HG02588 (cell line): ENCODE results near the gene VARS2.
"Not testable (repeated sequence)": the region's sequence is repeated elsewhere in the genome, so short reads cannot be mapped to it uniquely, and the experiment has no call there.

Experiments used
- ATAC-seq: cut with Tn5 transposase; IDR thresholded peaks from one replicate; pipeline ENCODE4 v1.9.1; 2021; ENCODE audit warnings: mild to moderate bottlenecking, moderate library complexity; ENCODE audit not compliant: unreplicated experiment

The VARS2 gene

DNA sequence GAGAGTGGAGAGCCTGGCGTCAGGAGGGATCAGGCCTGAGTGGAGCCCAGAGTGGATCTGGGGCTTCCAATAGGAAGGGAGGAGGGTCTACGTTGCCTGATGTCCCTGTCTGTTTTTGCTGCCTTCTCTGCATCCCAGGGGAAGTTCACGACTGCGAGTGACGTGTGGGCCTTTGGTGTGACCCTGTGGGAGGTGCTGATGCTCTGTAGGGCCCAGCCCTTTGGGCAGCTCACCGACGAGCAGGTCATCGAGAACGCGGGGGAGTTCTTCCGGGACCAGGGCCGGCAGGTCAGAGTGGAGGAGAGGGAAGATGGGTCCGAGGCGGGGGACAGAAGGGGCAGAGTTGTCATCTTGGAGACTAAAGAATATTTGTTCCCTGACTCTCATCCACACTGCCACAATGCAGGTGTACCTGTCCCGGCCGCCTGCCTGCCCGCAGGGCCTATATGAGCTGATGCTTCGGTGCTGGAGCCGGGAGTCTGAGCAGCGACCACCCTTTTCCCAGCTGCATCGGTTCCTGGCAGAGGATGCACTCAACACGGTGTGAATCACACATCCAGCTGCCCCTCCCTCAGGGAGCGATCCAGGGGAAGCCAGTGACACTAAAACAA is 15.2 kb upstream of the VARS2 start:
- no peak for ATAC-seq

DNA sequence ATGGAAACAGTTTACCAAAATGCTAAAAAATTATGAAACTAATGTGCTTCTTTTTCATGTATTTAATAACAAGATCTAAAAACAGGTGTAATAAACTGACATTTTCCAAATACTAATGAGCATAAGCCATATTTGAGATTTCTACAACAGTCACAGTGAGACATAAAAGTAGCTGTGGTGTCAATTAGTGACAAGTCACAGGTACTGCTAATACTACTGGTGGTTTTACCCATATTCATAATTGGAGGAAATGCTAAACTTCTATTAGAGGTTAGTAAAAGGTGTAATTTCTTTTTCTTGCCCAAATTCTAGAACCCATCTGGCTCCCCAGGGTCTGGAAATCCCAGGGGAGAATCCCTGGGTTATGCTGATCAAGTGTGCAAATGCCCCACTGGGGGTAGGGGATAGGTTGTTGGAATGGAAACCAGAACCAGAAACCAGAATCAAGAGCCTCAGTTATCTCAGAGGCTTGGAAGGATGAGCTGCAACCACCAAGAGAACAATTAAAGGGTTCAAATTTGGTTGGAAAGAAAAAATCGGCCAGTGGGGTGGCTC is 13.1 kb upstream of the VARS2 start:
- ATAC-seq = no peak

DNA sequence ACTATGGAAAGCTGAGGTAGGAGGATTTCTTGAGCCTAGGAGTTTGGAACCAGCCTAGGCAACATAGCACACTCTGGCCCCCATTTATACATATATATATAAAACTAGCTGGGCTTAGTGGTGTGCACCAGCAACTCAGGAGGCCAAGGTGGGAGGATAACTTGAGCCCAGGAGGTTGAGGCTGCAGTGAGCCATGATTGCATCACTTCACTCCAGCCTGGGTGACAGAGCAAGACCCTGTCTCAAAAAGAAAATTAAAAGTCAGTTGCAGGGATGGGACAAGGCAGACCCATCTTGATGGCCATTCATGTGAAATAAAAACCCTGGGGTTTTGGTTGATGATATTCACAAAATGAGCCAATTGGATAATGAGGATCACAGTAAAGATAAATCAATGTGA is 12.6 kb upstream of the VARS2 start:
- no peak for ATAC-seq

DNA sequence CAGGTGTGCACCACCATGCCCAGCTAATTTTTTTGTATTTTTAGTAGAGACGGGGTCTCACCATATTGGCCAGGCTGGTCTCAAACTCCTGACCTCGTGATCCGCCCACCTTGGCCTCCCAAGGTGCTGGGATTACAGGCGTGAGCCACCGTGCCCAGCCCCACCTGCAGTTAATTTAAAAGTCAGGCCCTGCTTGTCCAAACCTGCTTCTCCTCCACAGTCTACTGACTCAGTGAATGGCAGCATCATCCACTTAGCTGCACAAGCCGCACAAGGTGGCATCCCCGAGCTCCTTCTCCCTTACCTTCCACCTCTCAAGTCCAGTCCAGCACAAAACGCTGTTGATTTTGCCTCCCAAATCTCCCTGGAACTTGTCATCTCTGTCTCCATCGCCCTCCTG is 11.8 kb upstream of the VARS2 start:
- not testable (repeated sequence) for ATAC-seq

DNA sequence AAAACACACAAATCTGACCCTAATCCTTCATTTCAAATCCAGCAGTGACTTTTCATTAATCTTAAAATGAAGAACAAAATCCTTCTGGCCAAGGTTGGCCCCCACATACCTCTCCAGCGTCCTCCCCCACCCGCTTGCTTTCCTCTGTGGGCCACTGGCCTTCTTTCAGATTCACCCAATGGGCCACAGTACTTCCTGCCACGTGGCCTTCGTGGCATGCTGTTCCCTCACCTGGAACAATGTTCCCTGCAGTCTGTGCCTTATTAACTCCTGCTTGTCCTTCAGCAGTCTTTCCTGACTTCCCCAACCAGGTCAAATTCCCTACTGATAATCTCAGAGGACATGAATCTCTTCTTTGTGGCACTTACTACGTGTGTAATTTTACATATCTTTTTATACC is 11.3 kb upstream of the VARS2 start:
- ATAC-seq = no peak

DNA sequence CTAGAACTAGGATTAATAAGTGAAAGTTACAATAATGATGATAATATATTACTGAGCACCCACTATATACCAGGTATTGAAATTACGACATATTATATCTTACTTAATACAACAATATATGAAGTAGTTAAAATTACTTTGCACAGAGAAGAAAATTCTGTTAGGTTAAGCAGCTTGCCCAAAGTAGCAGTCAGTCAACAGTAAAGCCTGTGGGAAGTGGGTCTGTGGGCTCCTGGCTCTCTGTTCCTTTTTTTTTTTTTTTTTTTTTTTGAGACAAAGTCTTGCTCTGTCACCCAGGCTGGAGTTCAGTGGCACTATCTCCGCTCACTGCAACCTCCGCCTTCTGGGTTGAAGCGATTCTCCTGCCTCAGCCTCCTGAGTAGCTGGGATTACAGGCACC is 10.8 kb upstream of the VARS2 start:
- no peak for ATAC-seq

DNA sequence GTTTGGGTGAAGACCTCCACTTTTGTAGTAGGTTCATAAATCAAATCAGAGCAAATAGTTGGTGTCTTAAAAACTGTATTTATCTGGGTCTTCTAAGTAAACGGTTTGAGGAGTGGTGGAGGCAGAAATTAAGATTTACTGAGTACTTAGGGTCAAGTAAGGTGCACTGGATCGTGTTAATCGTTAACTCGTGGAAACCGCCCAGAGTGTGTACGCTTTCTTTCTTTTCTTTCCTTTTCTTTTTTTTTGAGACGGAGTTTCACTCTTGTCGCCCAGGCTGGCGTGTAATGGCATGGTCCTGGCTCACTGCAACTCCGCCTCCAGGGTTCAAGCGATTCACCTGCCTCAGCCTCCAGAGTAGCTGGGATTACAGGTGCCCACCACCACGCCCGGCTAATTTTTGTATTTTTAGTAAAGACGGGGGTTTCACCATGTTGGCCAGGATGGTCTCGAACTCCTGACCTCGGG is 6.7 kb upstream of the VARS2 start:
- ATAC-seq = not testable (repeated sequence)

DNA sequence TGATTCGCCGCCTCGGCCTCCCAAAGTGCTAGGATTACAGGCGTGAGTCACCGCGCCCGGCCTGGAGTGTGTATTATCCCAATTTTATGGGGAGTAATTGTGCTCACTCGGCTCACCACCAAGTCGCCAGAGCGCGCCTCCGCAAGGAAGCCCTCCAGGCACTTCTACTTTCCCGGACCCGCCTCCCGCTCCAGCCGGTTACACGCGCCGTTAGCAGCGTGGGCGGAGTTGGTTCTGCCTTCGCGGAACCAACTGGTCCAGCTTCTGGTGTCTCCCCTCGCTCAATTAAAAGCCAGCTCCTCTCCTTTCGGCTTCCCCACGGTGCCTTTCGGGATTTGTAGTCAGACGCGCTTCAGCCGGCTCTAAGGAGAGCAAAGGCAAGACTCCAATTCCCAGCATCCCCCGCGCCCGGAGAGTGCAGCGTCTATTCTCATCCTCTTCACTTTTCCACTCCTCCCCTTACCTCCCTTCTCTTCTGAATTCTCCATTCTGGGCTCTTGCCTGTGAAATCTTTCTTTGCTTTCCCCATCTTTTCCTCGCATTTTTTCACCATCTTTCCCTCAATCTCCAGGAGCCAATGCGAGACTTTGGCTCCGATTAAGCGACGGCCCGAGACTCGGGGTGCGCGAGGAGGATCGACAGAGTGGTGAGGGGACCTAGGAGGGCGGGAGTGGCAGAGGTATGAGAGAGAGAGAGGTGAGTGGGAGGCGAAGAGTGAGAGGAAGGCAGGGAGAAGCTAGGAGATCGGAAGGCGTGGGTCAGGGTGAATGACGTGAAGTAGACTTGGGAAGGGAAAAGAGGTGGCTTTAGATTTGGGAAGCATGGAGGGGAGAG is 6.1 kb upstream of the VARS2 start, which contains the start of gene GTF2H4:
Gene GTF2H4 (plus strand): TSS at position 450 of the 834 bp plus-strand sequence.
- ATAC-seq = peak; percentile 94

DNA sequence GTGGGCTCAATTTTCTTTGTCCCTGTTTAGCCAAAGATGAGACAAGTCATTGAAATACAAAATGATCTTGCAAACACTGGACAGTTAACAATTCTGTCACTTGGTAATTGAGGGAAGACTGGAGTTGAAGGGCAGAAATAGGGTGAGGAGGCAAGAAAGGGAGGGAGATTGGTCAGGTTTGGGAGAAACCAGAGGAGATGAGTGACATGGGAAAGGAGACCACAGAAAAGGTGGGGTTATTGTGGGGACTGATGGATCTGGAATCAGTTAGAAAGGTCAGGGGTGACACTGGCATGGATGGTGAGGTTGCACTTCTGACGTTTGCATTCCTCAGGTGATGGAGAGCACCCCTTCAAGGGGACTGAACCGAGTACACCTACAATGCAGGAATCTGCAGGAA is 5.3 kb upstream of the VARS2 start:
- no peak for ATAC-seq

DNA sequence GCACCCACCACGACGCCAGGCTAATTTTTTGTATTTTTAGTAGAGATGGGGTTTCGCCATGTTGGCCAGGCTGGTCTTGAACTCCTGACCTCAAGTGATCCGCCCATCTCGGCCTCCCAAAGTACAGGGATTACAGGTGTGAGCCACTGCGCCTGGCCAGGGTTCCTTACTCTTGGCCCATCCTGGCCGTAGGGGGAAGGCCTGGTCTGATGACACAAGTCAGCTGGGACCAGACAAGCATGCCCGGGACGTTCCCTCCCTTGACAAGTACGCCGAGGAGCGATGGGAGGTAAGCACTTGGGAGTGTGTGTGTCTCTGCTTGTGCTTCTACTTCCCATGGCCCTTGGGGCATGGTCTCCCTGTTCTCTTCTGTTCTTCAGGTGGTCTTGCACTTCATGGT is 3.6 kb upstream of the VARS2 start:
- ATAC-seq = not testable (repeated sequence)

DNA sequence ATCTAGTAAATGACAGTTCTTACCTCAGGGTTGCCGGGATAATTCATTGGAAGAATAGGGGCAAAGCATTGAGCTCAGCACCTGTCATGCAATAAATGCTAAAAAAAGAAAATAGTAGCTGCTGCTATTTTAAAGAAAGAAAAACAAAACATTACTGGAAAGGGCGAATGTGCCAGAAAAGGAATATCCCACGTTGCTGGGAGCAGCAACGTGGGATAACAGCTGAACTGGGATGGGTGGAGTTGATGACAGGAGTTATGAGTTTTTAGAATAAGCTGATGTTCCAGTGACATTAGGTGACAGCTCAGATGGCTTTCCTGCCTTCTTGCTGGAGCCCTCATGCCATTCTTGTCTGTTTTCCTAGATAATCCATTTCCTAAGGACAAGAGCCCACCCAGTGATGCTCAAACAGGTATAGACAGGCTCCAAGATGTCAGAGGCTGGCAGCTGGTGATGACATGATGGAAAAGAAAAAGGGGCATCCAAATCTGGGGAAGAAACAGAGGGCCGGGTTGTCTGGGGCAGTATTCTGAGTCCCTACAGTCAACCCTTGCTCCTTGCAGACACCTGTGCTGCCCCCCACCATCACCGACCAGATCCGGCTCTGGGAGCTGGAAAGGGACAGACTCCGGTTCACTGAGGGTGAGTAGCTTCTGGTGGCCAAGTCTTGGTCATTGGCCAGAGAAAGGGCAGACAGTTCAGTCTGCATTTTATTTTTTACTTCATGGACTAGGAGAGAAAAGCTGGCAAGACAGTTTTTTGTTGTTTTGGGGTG is 1.1 kb upstream of the VARS2 start:
- ATAC-seq = no peak

DNA sequence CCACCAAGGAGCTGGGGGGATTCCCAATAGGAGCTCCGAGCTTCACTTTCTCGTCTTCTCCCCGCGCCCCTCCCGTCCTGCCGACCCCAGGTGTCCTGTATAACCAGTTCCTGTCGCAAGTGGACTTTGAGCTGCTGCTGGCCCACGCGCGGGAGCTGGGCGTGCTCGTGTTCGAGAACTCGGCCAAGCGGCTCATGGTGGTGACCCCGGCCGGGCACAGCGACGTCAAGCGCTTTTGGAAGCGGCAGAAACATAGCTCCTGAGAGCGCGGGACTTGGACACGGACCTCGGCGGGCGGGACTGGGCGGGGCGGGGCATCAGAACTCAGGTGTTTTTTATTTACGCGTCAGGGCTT is 340 bp upstream of the VARS2 start:
- ATAC-seq = peak; percentile 17

DNA sequence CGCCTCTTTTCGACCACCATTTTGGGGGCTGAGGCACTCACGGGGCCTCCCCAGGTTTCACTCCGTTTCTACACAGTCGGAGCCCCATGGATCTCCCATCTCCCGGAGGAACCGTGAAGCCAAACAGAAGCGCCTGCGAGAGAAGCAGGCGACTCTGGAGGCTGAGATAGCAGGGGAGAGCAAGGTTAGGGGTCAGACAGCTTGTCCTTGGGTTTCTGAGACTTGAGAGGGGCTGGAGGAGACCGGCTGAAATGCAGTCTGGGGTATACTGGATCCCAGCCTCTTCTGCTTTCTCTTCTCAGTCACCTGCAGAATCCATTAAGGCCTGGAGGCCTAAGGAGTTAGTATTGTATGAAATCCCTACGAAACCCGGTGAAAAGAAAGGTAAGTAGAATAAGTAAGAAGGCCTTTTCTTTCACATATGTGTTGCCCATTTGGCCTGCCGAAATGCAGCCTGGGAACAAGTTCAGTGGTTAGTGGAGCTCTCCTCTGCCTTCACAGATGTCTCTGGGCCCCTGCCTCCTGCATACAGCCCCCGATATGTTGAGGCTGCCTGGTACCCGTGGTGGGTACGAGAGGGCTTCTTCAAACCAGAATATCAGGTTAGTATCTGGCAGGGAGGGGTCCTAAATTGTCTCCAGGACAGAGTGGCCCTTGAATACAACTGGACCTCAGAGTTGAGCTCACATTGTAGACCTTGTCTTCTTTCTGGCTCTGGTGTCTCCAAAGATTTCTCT is 984 bp downstream of the VARS2 start:
- no peak for ATAC-seq

DNA sequence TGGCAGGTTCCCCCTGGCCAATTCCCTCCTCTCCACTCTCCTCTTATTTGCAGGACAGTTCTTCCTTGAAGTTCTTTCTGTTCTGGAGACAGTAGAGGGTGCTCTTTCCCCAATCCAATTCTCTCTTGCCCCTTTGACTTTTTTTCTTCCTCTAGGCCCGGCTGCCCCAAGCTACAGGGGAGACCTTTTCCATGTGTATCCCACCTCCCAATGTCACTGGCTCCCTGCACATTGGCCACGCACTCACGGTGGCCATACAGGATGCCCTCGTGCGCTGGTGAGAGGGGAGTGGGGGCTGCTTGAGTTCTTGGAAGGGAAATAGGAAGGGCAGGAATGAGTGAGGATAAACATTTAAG is 1.5 kb downstream of the VARS2 start:
- ATAC-seq = no peak

DNA sequence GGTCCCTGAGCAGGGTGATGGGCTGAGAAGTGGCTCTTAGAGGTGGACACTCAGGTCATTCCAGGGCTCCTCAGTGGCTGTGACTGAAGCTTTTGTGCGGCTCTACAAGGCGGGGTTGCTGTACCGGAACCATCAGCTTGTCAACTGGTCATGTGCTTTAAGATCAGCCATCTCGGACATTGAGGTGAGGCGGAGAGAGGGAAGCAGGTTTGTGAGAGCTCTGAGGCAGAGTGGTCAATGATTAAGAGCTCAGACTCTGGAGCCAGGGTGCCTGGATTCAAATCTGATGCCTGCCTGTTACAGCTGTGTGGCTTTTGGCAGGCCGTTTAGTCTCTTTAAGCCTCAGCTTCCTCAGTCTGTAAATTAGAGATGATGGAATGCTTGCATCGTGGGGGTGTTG is 3.0 kb downstream of the VARS2 start:
- ATAC-seq = no peak

DNA sequence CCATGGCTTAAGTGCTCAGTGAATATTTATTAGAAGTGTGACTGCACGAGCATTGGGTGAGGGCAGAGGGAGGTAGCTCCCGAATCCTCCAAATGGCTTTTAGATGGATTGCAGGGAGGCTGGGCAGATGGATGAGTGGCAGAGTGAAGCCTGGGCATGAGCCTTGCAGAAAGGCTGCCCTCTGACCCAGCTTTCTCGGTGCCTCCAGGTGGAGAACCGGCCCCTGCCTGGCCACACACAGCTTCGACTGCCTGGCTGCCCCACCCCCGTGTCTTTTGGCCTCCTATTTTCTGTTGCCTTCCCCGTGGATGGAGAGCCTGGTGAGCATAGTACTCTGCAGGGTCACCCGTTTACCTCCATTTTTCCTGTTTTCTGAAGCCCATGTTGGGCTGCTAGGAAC is 3.4 kb downstream of the VARS2 start:
- no peak for ATAC-seq

DNA sequence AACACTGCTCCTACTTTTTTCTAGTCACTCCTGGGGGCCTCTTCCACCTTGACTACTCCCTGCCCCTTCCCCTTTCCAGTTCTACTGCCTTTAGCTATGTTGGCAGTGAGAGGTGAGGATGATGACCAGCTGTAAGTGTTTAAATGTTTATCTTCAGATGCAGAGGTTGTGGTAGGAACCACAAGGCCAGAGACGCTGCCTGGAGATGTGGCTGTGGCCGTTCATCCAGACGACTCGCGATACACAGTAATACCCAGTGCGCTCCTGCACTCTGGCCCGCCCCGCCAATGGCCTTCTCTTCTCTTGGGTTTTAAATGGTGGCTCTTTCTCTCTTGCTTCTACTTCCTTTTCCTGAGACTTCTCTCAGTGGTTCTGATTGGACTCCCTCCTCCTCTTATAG is 4.6 kb downstream of the VARS2 start:
- no peak for ATAC-seq

DNA sequence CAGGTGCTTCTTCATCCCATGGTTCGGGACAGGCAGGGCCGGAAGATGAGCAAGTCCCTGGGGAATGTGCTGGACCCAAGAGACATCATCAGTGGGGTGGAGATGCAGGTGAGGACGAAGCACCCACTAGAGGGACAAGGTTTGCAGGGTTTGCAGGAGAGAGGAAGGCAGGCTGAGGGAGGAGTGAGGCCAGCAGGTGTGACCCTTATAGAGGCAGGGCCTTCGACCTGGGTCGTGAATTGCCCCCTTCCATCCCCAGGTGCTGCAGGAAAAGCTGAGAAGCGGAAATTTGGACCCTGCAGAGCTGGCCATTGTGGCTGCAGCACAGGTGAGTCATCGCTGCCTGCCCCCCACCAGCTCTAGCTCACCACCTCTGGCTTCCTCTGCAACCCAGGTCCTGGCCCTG is 8.4 kb downstream of the VARS2 start:
- ATAC-seq = no peak

DNA sequence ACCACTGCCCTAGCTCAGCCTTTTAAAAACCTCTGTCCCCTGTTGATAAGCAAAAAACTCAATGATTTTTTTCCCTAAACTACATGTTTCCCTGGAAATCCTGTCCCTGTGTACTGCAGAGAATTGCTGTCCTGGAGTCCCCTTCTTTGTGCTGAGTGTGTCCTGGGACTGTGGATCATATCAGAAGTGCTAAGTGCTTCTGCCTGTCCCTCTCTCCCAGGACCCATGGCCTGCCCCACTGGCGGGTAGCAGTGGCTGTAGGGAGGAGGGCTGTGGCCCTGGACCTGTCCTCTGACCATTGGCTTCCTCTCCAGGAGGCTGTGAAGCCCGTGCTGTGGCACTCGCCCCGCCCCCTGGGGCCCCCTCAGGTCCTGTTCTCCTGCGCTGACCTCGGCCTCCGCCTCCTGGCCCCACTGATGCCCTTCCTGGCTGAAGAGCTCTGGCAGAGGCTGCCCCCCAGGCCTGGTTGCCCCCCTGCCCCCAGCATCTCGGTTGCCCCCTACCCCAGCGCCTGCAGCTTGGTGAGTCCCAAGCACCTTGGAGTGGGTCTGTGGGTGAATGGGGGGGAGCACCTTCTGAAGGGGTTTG is 10.1 kb downstream of the VARS2 start:
- ATAC-seq = not testable (repeated sequence)

DNA sequence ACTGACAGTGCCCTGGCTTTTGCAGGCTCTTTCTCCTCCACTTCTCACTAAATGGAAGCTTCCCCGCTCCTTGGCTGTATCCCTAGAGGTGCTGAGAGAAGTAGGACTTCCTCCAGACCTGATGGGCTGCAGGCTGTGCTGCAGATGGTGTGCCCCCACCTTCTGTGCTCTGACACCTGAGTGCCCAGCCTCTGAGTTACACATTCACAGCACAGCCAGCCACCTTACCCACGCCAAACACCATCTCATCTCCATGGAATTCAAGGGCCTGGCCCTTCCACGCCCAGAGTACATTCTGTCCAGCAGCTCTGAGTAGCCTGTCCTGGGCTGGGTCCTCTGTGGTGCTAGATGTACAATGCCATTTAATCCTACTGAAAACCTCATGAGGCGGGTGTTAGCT is 12.6 kb downstream of the VARS2 start:
- no peak for ATAC-seq
